GM20000 (cell line): ENCODE results near the gene URI1.
"Not testable (repeated sequence)": the region's sequence is repeated elsewhere in the genome, so short reads cannot be mapped to it uniquely, and the experiment has no call there.

ENCODE experiments used
- DNase-seq: peaks from one replicate; pipeline ENCODE4 v3.0.0; 2012; ENCODE audit warnings: low spot score
- CTCF ChIP-seq: IDR thresholded peaks from 2 replicates; pipeline ENCODE4 v1.5.1; 2012; ENCODE audit warnings: mild to moderate bottlenecking, control low read depth; ENCODE audit errors: extremely low read depth, missing control alignments

Gene URI1

GRCh38 chr19:29964171-29964570 lies 22.1 kb downstream of the URI1 start:
- DNase-seq: no peak
- no peak for TF ChIP-seq CTCF

DNA sequence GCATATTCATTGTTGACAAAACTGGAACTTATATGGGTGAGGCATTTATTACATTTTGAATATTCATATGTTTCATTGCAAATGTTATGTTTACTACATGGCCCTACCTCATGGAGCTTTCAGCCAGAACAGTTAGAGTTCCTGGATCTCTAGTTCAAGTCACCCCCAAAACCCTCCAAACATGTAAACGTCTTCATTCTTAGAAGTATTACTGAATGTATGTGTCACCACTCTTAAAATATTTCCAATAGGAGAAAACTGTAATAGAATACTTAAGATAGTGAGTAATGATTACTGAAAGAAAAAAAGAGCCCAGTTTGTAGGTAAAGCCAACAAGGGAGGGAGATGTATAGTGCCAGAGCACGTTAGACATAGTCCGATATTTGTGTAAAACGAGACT lies 23.5 kb downstream of the URI1 start:
- DNase-seq: no peak
- TF ChIP-seq CTCF: no peak

DNA sequence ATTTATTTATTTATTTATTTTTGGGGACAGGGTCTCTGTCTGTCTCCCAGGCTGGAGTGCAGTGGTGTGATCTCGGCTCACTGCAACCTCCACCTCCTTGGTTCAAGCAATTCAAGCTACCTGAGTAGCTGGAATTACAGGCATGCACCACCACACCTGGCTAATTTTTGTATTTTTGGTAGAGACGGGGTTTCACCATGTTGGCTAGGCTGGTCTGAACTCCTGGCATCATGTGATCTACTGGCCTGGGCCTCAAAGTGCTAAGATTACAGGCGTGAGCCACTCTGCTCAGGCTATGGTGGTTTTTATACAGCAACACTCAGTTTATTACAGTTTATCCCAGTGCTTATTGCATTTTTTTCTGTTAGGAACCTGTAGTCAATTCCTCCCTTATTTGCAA lies 24.1 kb downstream of the URI1 start:
- not testable (repeated sequence) for DNase-seq

DNA sequence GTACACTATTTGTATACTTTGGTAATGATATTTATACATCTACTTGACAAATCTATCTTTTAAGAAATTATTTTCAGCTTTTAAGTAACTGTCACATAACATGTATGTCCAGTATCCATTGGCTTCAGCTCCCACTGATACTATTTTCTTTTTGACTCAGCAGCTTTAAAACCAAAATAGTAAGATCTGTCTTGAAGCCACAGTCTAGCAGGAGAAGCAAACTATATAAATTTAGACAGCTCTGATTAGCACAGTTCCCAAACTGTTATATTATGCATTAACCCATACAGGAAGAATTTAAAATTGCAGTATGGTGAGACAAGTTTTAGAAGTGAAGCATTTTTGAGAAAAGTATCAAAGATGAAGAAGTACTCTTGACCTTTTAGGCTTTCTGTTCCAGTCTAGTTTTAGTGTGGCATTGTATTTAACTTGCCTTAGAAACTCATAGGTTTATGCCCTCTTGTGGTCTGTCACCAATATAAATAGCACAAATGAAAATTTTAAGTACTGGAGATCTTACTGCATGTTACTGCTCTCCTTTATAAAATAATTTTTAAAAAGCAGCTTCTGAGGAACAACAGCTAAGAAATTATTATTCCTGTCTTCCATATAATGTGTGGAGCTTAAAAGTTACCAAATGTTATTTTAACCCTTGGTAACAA lies 24.7 kb downstream of the URI1 start:
- DNase-seq: no peak
- no peak for TF ChIP-seq CTCF

DNA sequence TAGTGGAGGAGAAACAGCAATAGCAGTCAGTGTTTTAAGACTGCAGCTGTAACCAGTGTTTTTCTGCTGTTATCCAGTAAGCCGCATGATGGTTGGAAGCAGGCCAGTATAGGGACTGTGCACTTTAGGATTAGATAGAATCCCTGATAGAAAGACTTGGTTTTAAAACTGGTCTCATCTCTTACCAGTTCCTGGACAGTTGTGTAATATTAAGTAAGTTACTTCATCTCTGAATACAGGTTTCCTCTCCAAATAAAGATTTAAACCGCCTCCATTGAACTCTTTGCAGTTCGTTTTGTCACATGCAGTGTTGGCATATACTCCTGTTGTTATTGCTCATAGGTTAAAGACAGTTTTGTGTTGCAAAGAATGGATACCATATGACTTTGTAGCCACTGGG lies 25.6 kb downstream of the URI1 start:
- TF ChIP-seq CTCF: no peak
- no peak for DNase-seq

DNA sequence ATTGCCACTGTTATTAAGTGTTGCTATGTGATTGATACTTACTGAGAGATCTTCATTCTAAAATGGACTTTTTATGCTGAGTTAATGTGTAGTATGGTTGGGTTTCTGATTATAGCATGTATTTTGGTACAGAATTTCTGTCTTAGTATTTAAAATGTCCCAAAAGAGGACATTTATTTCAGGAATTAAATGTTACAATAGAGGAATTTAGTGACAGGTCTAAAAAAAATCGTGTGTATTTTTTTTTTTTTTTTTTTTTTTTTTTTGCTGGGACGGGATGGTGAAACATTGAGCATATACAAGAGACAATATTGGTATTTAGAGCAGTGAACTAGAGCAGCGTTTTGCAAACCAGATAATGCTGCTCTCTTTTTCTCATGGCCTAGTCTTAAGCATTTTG lies 27.9 kb downstream of the URI1 start:
- no peak for TF ChIP-seq CTCF
- no peak for DNase-seq

GRCh38 chr19:29971002-29971401 lies 29.0 kb downstream of the URI1 start:
- TF ChIP-seq CTCF: no peak
- DNase-seq: no peak

- DNase-seq: no peak
- no peak for TF ChIP-seq CTCF
Measured at GRCh38 chr19:29971648-29972047, 29.6 kb downstream of the URI1 start.
